Measurements from ENCODE around the gene CLSTN2. TPM values are rescaled to one million over a fixed set of nuclear protein-coding genes. Genes with fewer than 3 reads are reported as not detected.
A peak's percentile ranks its signal among the peaks of the same experiment; 100 is the strongest.

CLSTN2 gene
- total and polyA plus RNA-seq, 2 of the 8 experiments (the other 6 are each of a cell fraction or from before 2014, with no cell fraction given), result 0.39 to 0.52 TPM

DNA sequence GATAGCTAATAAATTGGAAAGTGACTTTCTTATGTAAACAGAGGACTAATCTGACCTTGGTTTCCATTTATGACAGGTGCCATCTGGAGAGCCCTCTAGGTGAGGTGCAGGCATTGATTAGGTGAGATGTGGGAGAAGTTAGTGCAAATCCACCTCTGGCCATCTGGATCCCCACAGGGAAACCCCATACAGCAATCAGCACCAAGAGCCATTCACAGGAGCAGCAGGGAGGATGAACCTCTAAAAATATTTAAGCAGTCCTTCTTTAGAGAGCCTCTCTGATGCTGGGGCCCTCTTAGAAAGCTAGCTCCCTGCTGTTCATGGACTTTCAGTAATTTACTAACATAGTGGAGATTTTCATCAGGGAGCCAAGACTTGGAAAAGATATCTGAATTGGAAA is 69.3 kb downstream of the CLSTN2 start:
- FAIRE-seq, result no peak

More for the DNA sequence above, 69.3 kb downstream of the CLSTN2 start:
- H3K18ac ChIP-seq (ENCODE audit: extremely low read depth, low read length), result no peak overlapping the region
- H3K79me1 ChIP-seq (ENCODE audit: low read depth, low read length), result no peaks in the 10 kb centered on the region
- H4K91ac ChIP-seq (replicated peaks; ENCODE audit: insufficient read length, low read length), result no peak overlapping the region
- no peak overlapping the region for H2AFZ ChIP-seq (ENCODE audit: low read length)
- H3K9me3 ChIP-seq (ENCODE audit: insufficient read depth in 2 of 2, low read depth in 1 of 2, low read length in 1 of 2), result no peaks in the 10 kb centered on the region
- no peak overlapping the region for H2AK5ac ChIP-seq (ENCODE audit: low read depth, low read length)
- H3K23me2 ChIP-seq (ENCODE audit: low read depth, low read length), result no peaks in the 10 kb centered on the region
- H4K20me1 ChIP-seq (replicated peaks in 1 of 2; ENCODE audit: control insufficient read depth in 1 of 2, insufficient read depth in 2 of 2, low read length in 2 of 2), result no peaks in the 10 kb centered on the region
- H2BK15ac ChIP-seq (ENCODE audit: low read length), result no peak overlapping the region
- H3K4ac ChIP-seq (replicated peaks; ENCODE audit: insufficient read length, low read depth, low read length), result no peak overlapping the region
- H3K27me3 ChIP-seq (replicated peaks in 1 of 4; ENCODE audit: control insufficient read depth in 3 of 4, extremely low read depth in 1 of 4, insufficient read depth in 3 of 4, low read length in 3 of 4), result no peaks in the 10 kb centered on the region
- no peak overlapping the region for H2BK5ac ChIP-seq (ENCODE audit: low read depth, low read length)
- ChIA-PET CTCF (ENCODE audit: partially characterized antibody) (no interaction called here), POLR2A (ENCODE audit: partially characterized antibody) (no interaction called here)
- H4K8ac ChIP-seq (ENCODE audit: extremely low read depth, insufficient read depth, low read length), result no peak overlapping the region
- H2BK20ac ChIP-seq (ENCODE audit: low read length), result no peak overlapping the region
- no peak overlapping the region for H3K56ac ChIP-seq (replicated peaks; ENCODE audit: insufficient read length, low read depth, low read length)
- H3K4me1 ChIP-seq (replicated peaks in 1 of 4; ENCODE audit: control insufficient read depth in 3 of 4, insufficient read depth in 4 of 4, low read length in 3 of 4), result peaks cover 0 to 3% (median 1%) of the 10 kb centered on the region in 4 experiments; a peak in 3 of 7 replicates
- H3K27ac ChIP-seq (ENCODE audit: low read depth, low read length), result no peak overlapping the region
- TF ChIP-seq CBX8 (IDR thresholded peaks at IDR 0.05; ENCODE audit: borderline replicate concordance, low read depth, low read length), result no peak
- TF ChIP-seq MAFK (IDR thresholded peaks at IDR 0.05; ENCODE audit: low read depth, low read length), result no peak
- TF ChIP-seq TAF1 (IDR thresholded peaks at IDR 0.05; ENCODE audit: low read depth, low read length), result no peak
- no peak for TF ChIP-seq TBP (IDR thresholded peaks at IDR 0.05; ENCODE audit: low read depth, low read length)
- H3K23ac ChIP-seq (ENCODE audit: insufficient read length), result no peak overlapping the region
- no peak overlapping the region for H3K9ac ChIP-seq (replicated peaks in 1 of 4; ENCODE audit: extremely low read depth in 1 of 4, low read depth in 3 of 4, low read length in 3 of 4)
- H3K79me2 ChIP-seq (ENCODE audit: control insufficient read depth in 1 of 2, insufficient read depth in 2 of 2, low read length in 2 of 2), result no peaks in the 10 kb centered on the region
- H2BK12ac ChIP-seq (ENCODE audit: low read depth, low read length), result no peak overlapping the region
- H4K5ac ChIP-seq (ENCODE audit: insufficient read length, low read depth, low read length), result no peak overlapping the region
- H3K4me3 ChIP-seq (ENCODE audit: extremely low read depth in 1 of 4, insufficient read depth in 2 of 4, low read depth in 3 of 4, low read length in 4 of 4), result no peak overlapping the region
- no peak overlapping the region for H3K14ac ChIP-seq (ENCODE audit: insufficient read length)
- no peak overlapping the region for H2BK120ac ChIP-seq (replicated peaks; ENCODE audit: low read depth, low read length)
- DNase-seq (ENCODE audit: low read depth in 1 of 2, low spot score in 2 of 2), result peak in 1 of 2 experiments; percentile 19
- no peak overlapping the region for H3K4me2 ChIP-seq (ENCODE audit: insufficient read depth in 1 of 2, low read depth in 2 of 2, low read length in 2 of 2)
- H3K36me3 ChIP-seq (ENCODE audit: control insufficient read depth in 2 of 4, insufficient read depth in 4 of 4, low read length in 3 of 4), result no peaks in the 10 kb centered on the region

Data from H1 (cell line).